Ovary (tissue), 9 donors: ENCODE measurements around the gene TTLL12. TPM values are rescaled to one million over a fixed set of nuclear protein-coding genes. Genes with fewer than 3 reads are reported as not detected.

ENCODE experiments used
- DNase-seq, 5 donors: peaks; one replicate each; pipeline ENCODE4 v3.0.0-alpha.2; 2019 to 2020
- H3K27ac ChIP-seq, 2 donors: fragments of 200-600 bp; one replicate each; pipeline versions ENCODE4 v1.5.1 to v1.8.0; 2019 to 2022
- H3K27me3 ChIP-seq: fragments of 200-600 bp; one replicate; pipeline ENCODE4 v1.8.0; 2022
- H3K36me3 ChIP-seq: fragments of 200-600 bp; sonication (generic); one replicate; pipeline ENCODE4 v1.5.1; 2019
- H3K4me1 ChIP-seq: one replicate; pipeline ENCODE4 v1.8.1; 2013; ENCODE audit warnings: mild to moderate bottlenecking, moderate library complexity; ENCODE audit not compliant: insufficient read depth
- H3K4me3 ChIP-seq: fragments of 200-600 bp; sonication (generic); one replicate; pipeline ENCODE4 v1.5.1; 2017
- H3K9me3 ChIP-seq, 2 donors: fragments of 200-600 bp in 1 of 2; sonication (generic) in 1 of 2; one replicate each; pipeline versions ENCODE4 v1.5.1 to v1.8.1; 2013 to 2019; ENCODE audit warnings: mild to moderate bottlenecking in 1 of 2, moderate library complexity in 1 of 2
- EP300 ChIP-seq: sonication (generic); formaldehyde crosslinking; IDR thresholded peaks from one replicate; pipeline ENCODE4 v1.6.1; 2017; ENCODE audit warnings: antibody characterized with exemption
- POLR2A ChIP-seq: fragments of 450-650 bp; IDR thresholded peaks from one replicate; pipeline ENCODE4 v1.6.1; 2017; ENCODE audit warnings: antibody characterized with exemption, mild to moderate bottlenecking, moderate library complexity
- WGBS, 3 donors: extraction: QIAGEN DNeasy Blood & Tissue Kit in 1 of 3; methylation state at CpG; one replicate each; pipeline versions ENCODE4 v1.1.5 to v1.1.7; 2013 to 2017; 5-methylcytosine and 5-hydroxymethylcytosine counted together
- intact Hi-C, 4 donors: fragments of 100-400 bp; cut with DNase I; formaldehyde crosslinking; loops; one replicate each; pipeline versions ENCODE4 v1.11.0 to v1.15.1; 2022 to 2023
- polyA plus RNA-seq, 2 donors: library from polyadenylated mRNA; stranded (reverse); fragments of 200-250 nt in 1 of 2; fragments of 350-450 nt in 1 of 2; fragmentation: Illumina TruSeq in 1 of 2; extraction: RNeasy Lipid Tissue Mini Kit (QIAGEN cat#74804) in 1 of 2; gene quantifications; one replicate each; pipeline ENCODE4 v1.2.3, GENCODE V29; 2013 to 2014
- total RNA-seq, 7 donors: library from RNA; depleted of rRNA in 2 of 7; stranded (reverse); fragments of >200 nt in 2 of 7; fragmentation: NEBNext Ultra II Directional in 3 of 7; extraction: Animal tissue kit (Norgen Biotek cat#: 25700) in 3 of 7; gene quantifications; one replicate each; pipeline versions ENCODE4 v1.1.0 to v1.2.4, GENCODE V29; 2016 to 2023
- TF ChIP-seq, protein P1 (sequence below), 3 donors: fragments of 450-650 bp in 2 of 3; fragments of 200-600 bp in 1 of 3; IDR thresholded peaks; one replicate each; pipeline versions ENCODE4 v1.5.1 to v1.8.0; 2016 to 2022; ENCODE audit warnings: antibody characterized with exemption in 3 of 3, mild to moderate bottlenecking in 1 of 3
- donor health status: DM: no; HTN: no; CAD: no; lungs with moderate emphysema.
- donor health status: DM: no; HTN: no; CAD: no.
- donor health status: Bipolar disorder and iron deficiency.
- donor health status: DM: yes; HTN: yes; CAD: no.
- donor health status: DM: no; HTN: no; CAD: no.
- donor health status: DM: yes; HTN: yes; CAD: no.

Gene TTLL12
- total and polyA plus RNA-seq, 9 donors, result 5.8 to 68.4 (median 41.1) TPM

DNA sequence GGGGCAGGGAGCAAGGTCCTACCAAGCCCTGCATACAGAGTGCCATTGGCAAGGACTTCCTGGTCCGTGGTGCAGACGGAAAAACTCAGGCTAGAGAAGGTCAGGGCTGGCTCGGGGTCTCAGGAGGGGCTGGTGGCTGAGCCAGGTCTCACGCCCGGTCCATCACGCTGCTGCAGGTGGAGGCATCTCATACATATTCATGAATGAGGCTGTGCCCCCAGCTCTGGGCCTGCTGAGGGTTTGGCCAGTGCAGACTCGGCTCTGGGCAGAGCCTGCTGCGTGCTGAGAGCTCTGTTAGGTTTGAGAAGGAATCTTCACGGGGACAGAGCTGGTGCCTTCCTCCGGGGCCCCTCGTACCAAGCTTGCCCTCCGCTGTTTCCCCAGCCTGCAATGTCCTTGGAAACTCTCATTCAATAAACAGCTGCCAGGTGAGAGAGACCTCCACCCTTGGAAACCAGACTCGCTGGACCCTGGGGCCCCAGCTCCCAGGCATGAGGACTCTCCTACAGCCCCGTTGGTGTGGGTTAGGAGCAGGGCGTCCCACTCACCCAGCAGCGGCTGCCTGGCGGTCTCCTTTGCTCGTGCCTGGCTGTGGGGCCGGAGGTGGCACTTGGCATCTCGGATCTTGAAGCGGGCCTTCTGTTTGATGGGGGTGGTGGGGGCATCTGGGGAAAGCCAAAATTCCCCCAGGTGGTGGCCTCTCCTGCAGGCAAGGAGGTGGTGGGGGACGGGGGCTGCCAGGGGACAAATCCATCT lies 33.9 kb upstream of the TTLL12 start:
- H3K4me1 ChIP-seq, result no peaks in the 10 kb centered on the region
- intact Hi-C loops, result loop anchor here in 1 of 4 donors (10.0 kb wide), 1 partner anchor 664 kb away; no protein-coding TSS in a partner anchor
- DNase-seq, result no peak
- H3K27me3 ChIP-seq, result no peaks in the 10 kb centered on the region
- no peaks in the 10 kb centered on the region for H3K36me3 ChIP-seq
- no peak overlapping the region for H3K4me3 ChIP-seq
- TF ChIP-seq, protein P1, sequence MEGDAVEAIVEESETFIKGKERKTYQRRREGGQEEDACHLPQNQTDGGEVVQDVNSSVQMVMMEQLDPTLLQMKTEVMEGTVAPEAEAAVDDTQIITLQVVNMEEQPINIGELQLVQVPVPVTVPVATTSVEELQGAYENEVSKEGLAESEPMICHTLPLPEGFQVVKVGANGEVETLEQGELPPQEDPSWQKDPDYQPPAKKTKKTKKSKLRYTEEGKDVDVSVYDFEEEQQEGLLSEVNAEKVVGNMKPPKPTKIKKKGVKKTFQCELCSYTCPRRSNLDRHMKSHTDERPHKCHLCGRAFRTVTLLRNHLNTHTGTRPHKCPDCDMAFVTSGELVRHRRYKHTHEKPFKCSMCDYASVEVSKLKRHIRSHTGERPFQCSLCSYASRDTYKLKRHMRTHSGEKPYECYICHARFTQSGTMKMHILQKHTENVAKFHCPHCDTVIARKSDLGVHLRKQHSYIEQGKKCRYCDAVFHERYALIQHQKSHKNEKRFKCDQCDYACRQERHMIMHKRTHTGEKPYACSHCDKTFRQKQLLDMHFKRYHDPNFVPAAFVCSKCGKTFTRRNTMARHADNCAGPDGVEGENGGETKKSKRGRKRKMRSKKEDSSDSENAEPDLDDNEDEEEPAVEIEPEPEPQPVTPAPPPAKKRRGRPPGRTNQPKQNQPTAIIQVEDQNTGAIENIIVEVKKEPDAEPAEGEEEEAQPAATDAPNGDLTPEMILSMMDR (IDR thresholded peaks at IDR 0.05), result no peak
- TF ChIP-seq POLR2A, result no peak
- no peak for TF ChIP-seq EP300
- H3K9me3 ChIP-seq, result no peaks in the 10 kb centered on the region
- H3K27ac ChIP-seq, result no peak overlapping the region
- 89 to 92% (median 90%) methylated on average over 21 to 22 of the region's 22 CpGs for WGBS, 3 donors

DNA sequence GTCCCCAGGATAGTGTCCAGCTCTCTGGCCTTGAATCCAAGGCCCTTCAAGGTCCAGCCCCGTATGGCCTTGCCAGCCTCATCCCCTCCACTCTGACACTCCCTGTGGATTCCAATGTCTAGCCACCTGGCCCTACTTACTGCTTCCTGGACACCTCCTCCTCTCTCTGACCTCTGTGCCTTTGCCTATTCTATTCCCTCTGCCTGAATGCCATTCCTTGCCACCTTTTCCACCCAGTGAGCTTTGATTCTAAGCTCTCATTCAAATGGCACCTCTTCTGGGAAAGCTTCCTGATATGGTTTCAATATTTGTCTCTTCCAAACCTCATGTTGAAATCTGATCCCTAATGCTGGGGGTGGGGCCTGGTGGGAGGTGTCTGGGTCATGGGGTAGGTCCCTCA lies 31.9 kb upstream of the TTLL12 start:
- intact Hi-C loops, result no loop called here
- no peak for TF ChIP-seq EP300
- TF ChIP-seq, protein P1 (IDR thresholded peaks at IDR 0.05), result no peak
- no peak for TF ChIP-seq POLR2A
- Histone ChIP-seq H3K4me1 (no peaks in the 10 kb centered on the region), H3K27ac (no peak overlapping the region), H3K27me3 (no peaks in the 10 kb centered on the region), H3K4me3 (no peak overlapping the region), H3K9me3 (no peaks in the 10 kb centered on the region), H3K36me3 (no peaks in the 10 kb centered on the region)
- 45 to 68% (median 59%) methylated on average over 1 of the region's 1 CpG for WGBS, 3 donors
- no peak for DNase-seq

DNA sequence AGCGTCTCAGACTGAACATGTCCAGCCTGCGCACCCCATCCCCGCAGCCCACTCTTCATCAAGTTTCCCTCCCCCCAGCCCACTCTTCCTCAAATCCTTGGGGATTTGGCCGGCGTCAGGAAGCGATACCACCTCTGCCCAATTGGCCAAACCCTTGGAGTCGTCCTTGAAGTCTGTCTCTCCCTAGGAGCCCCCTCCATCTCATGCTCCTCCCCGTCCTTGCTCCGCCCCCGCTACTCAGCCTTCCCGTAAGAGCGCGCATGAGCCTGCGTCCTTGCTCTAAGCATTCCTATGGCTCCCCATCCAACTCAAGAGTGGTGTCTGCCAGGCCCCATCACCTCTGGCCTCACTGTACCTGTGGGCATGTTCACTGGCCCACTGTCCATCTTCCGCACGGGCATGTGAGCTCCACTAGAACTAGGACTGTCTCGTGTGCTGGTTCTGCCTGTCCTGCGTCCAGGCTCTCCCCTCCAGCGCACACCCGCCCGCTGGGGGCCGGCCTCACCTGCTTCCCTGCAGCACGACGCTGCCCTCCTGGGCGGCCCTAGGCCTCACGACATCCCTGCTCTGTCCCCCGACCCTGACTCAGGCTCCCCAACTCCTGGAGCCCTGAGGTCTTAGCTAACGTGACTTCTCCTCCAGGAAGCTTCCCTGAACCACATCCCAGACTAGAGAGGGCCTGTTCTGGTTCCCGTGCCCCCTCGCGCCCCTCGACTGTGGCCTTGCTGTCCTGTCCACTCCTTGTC lies 30.5 kb upstream of the TTLL12 start:
- intact Hi-C loops, result no loop called here
- Histone ChIP-seq H3K9me3 (no peaks in the 10 kb centered on the region), H3K4me3 (no peak overlapping the region), H3K27me3 (no peaks in the 10 kb centered on the region), H3K4me1 (no peaks in the 10 kb centered on the region), H3K27ac (no peak overlapping the region), H3K36me3 (no peaks in the 10 kb centered on the region)
- TF ChIP-seq EP300 (no peak), POLR2A (no peak)
- TF ChIP-seq, protein P1 (IDR thresholded peaks at IDR 0.05), result no peak
- DNase-seq, result no peak
- WGBS, 3 donors, result 81 to 86% (median 84%) methylated on average over 29 to 32 of the region's 32 CpGs

DNA sequence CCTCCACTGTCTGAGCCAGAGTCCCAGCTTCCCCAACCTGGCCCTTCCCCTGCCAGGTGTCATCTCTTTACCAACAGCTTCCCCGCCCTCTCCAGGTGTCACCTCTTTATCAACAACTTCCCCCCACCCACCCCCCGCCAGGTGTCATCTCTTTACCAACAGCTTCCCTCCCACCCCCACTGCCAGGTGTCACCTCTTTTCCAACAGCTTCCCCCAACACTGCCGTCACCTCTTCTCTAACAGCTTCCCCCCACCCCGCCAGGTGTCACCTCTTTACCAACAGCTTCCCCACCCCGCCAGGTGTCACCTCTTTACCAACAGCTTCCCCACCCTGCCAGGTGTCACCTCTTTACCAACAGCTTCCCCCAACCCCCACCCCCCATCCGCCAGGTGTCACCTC lies 29.8 kb upstream of the TTLL12 start:
- Histone ChIP-seq H3K27ac (no peak overlapping the region), H3K9me3 (no peaks in the 10 kb centered on the region), H3K4me3 (no peak overlapping the region), H3K4me1 (no peaks in the 10 kb centered on the region), H3K36me3 (no peaks in the 10 kb centered on the region), H3K27me3 (no peaks in the 10 kb centered on the region)
- 84 to 98% (median 97%) methylated on average over 6 of the region's 6 CpGs for WGBS, 3 donors
- TF ChIP-seq POLR2A, result no peak
- no peak for TF ChIP-seq EP300
- TF ChIP-seq, protein P1 (IDR thresholded peaks at IDR 0.05), result no peak
- DNase-seq, result peak in 1 of 5 donors; percentile 17
- intact Hi-C loops, result no loop called here
